Forelimb muscle (tissue), 1 donor: ENCODE results near the gene OR8I2. TPM values are rescaled to one million over a fixed set of nuclear protein-coding genes. Genes with fewer than 3 reads are reported as not detected.
"Not testable (repeated sequence)": the region's sequence is repeated elsewhere in the genome, so short reads cannot be mapped to it uniquely, and the experiment has no call there.

Experiments used
- DNase-seq: peaks from one replicate; pipeline ENCODE4 v3.0.0-alpha.2; 2013; ENCODE audit warnings: low read depth
- polyA plus RNA-seq: library from polyadenylated mRNA; unstranded; fragments of 120-200 nt; gene quantifications from one replicate; pipeline ENCODE4 v1.2.1, GENCODE V29; 2013; ENCODE audit not compliant: insufficient read length

Gene OR8I2
- polyA plus RNA-seq, result not detected

DNA sequence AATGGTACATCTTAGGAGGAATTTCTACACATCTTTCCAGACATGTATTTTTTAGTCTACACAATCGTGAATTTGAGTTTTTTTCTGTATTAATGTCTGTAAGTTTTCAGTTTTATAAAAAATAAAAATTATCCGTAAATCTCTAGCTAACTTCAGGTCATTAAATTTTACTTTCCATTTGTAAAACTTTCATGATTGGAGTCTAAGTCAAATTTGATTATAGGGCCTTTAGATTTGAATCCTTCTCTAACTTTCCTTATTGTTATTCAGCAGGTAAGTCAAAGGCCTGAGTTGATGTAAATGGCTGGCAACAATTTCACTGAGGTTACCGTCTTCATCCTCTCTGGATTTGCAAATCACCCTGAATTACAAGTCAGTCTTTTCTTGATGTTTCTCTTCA is at the start of gene OR8I2:
Gene OR8I2 (plus strand): TSS at position 301 of the 400 bp plus-strand sequence. CDS start 0 bp downstream, at position 301.
- DNase-seq, result no peak

- no peak for DNase-seq
Measured at GRCh38 chr11:56045538-56045937, 47.6 kb upstream of the OR8I2 start.

DNA sequence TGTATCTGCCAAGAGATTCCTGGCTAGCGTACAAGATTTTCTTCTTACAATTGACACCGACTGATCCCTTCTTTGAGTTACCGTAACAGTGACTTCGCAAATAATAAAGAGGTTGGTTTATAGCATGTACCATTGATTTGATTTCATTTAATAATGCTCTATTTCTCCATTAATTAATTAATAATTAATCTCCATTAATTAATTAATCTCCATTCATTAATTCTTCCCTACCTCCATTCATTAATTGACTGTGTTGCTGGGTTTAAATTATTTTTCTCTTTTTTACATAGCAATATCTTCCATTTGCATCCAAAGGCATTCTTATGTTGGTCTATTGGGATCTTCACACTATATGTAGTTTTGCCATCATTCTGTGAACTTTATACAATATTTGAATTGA is 44.6 kb upstream of the OR8I2 start:
- no peak for DNase-seq

GRCh38 chr11:56049487-56049886 is 43.6 kb upstream of the OR8I2 start:
- no peak for DNase-seq

DNA sequence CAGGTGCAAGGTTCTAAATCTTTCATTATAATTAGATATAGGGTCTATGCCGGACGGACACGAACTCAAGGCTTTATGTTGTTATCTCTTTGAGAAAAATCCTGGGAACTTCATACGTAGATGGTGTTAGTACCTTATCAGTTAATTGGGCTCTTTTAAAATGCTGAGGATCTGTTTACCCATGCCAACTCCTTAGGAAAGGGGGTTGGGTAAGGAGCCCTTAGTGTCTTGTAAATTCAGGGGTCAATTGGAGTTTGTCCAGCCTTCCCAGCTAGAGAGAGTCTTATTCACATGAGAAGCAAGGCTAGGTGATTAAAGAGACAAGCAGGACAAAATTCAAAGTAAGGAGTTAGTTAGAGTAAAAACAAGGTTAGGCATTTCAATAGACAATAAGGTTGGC is 36.7 kb upstream of the OR8I2 start:
- DNase-seq, result not testable (repeated sequence)

GRCh38 chr11:56057661-56058237 is 35.4 kb upstream of the OR8I2 start:
- DNase-seq, result not testable (repeated sequence)

DNA sequence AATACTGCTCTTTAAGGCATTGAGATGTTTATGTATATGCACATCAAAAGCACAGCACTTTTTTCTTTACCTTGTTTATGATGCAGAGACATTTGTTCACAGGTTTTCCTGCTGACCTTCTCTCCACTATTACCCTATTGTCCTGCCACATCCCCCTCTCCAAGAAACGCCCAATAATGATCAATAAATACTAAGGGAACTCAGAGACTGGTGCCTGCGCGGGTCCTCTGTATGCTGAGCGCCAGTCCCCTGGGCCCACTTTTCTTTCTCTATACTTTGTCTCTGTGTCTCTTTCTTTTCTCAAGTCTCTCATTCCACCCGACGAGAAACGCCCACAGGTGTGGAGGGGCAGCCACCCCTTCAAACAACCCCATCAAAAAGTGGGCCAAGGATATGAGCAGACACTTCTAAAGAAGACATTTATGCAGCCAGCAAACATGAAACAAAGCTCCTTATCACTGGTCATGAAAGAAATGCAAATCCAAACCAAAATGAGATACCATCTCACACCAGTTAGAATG is 34.8 kb upstream of the OR8I2 start:
- not testable (repeated sequence) for DNase-seq

DNA sequence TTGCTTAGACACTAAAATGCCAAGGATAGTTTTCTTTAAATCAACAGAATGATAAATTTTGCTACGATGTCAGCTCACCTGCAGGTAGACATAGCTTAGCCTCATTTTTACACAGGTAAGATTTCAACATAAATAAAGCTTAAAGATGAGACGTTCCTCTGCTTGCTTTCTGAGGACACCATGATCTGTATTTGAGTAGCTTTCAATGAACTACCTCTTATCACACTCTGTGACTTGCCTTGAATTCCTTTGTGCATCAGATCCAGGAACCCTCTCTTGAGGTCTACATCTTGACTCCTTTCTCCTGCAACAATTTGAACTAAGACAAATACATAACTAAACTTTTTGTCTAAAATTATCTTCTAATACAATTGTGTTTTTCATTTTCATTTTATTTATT is 26.1 kb upstream of the OR8I2 start:
- DNase-seq, result no peak

- DNase-seq, result no peak
Measured at GRCh38 chr11:56089697-56090096, 3.4 kb upstream of the OR8I2 start.

GRCh38 chr11:56103210-56103737 is 10.2 kb downstream of the OR8I2 start, which contains the start of gene OR8H2:
OR8H2 (plus strand) TSS chr11:56103687; CDS start chr11:56105043, 1,356 bp downstream.
- DNase-seq, result no peak

DNA sequence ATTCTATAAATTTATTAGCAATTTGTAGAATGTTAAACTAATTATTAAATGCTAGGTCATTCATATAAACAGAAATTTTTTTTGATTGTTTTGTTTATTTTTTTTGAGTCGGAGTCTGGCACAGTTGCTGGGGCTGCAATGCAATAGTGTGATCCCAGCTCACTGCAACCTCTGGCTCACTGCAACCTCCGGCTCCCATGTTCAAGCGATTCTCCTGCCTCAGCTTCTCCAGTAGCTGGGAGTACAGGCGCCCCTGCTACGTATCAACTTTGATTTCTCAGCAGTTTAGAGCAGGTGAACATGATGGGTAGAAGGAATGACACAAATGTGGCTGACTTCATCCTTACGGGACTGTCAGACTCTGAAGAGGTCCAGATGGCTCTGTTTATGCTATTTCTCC is 29.0 kb downstream of the OR8I2 start, which contains the start of gene OR8H3:
Gene OR8H3 (plus strand): TSS at position 301 of the 400 bp plus-strand sequence. CDS start 0 bp downstream, at position 301.
- DNase-seq, result no peak

GRCh38 chr11:56140151-56140661 is 47.1 kb downstream of the OR8I2 start, which contains the start of gene OR8J3:
OR8J3 (minus strand) TSS chr11:56140201; CDS start chr11:56137718, 2,483 bp downstream.
- no peak for DNase-seq

- not testable (repeated sequence) for DNase-seq
Measured at GRCh38 chr11:56143681-56144080, 50.6 kb downstream of the OR8I2 start.

Other genes starting within 250 kb of the OR8I2 start
- gene TRIM51, start 210.0 kb upstream of the OR8I2 start, polyA plus RNA-seq, result not detected
- gene OR5W2, start 178.7 kb upstream of the OR8I2 start, polyA plus RNA-seq, result not detected
- not detected for gene OR5I1, start 156.9 kb upstream of the OR8I2 start, polyA plus RNA-seq
- not detected for gene OR10AG1, start 123.4 kb upstream of the OR8I2 start, polyA plus RNA-seq
- not detected for gene OR5F1, start 98.7 kb upstream of the OR8I2 start, polyA plus RNA-seq
- 0.01 TPM for gene OR5AS1, start 65.7 kb upstream of the OR8I2 start, polyA plus RNA-seq
- 0.08 TPM for gene OR8H2, start 10.4 kb downstream of the OR8I2 start, polyA plus RNA-seq
- gene OR8H3, start 29.1 kb downstream of the OR8I2 start, polyA plus RNA-seq, result not detected
- not detected for gene OR8J3, start 46.9 kb downstream of the OR8I2 start, polyA plus RNA-seq
- gene OR8K5, start 67.0 kb downstream of the OR8I2 start, polyA plus RNA-seq, result not detected
- not detected for gene OR5J2, start 83.3 kb downstream of the OR8I2 start, polyA plus RNA-seq
- gene OR5T2, start 140.9 kb downstream of the OR8I2 start, polyA plus RNA-seq, result not detected
- gene OR5T3, start 158.9 kb downstream of the OR8I2 start, polyA plus RNA-seq, result not detected
- gene OR5T1, start 180.8 kb downstream of the OR8I2 start, polyA plus RNA-seq, result not detected
- not detected for gene OR8H1, start 198.9 kb downstream of the OR8I2 start, polyA plus RNA-seq
- not detected for gene OR8K3, start 221.8 kb downstream of the OR8I2 start, polyA plus RNA-seq